OCI-LY3 (cell line): ENCODE measurements around the gene GRID1.

Experiments
- H2AFZ ChIP-seq: fragments of 200-600, 300-600 bp; shearing (Covaris generic); 2 replicates; pipeline ENCODE4 v1.6.0; 2014; ENCODE audit warnings: antibody characterized with exemption, low read depth, low read length
- H3K27ac ChIP-seq: fragments of 200-600, 300-600 bp; sonication (generic); 2 replicates; pipeline ENCODE4 v1.5.1; 2014; ENCODE audit warnings: mild to moderate bottlenecking, low read length, moderate library complexity, mixed read lengths
- H3K27me3 ChIP-seq: fragments of 200-600, 300-600 bp; sonication (generic); 2 replicates; pipeline ENCODE4 v1.6.1; 2014; ENCODE audit warnings: low read depth, low read length, mixed read lengths
- H3K36me3 ChIP-seq: fragments of 200-600, 300-600 bp; sonication (generic); replicated peaks from 2 replicates; pipeline ENCODE3; 2014; ENCODE audit warnings: low read depth, low read length, mixed read lengths
- H3K4me1 ChIP-seq: fragments of 300-600, 200-600 bp; sonication (generic); 2 replicates; pipeline ENCODE4 v1.6.1; 2014; ENCODE audit warnings: low read length, mixed read lengths
- H3K4me2 ChIP-seq: fragments of 200-600, 300-600 bp; sonication (generic); 2 replicates; pipeline ENCODE4 v1.6.1; 2014; ENCODE audit warnings: low read length, mixed read lengths
- H3K4me3 ChIP-seq: fragments of 300-600, 200-600 bp; sonication (generic); 2 replicates; pipeline ENCODE4 v1.5.1; 2014; ENCODE audit warnings: antibody characterized with exemption, mild to moderate bottlenecking, low read length, moderate library complexity
- H3K79me2 ChIP-seq: fragments of 300-600, 200-600 bp; shearing (Covaris generic); 2 replicates; pipeline ENCODE4 v1.6.1; 2014; ENCODE audit warnings: mild to moderate bottlenecking, low read length, mixed read lengths
- H3K9ac ChIP-seq: fragments of 300-600, 200-600 bp; shearing (Covaris generic); 2 replicates; pipeline ENCODE4 v1.6.0; 2014; ENCODE audit warnings: mild to moderate bottlenecking, low read length, moderate library complexity
- H3K9me3 ChIP-seq: fragments of 200-600, 300-600 bp; shearing (Covaris generic); 2 replicates; pipeline ENCODE4 v1.6.1; 2014; ENCODE audit warnings: low read length, mixed read lengths; ENCODE audit not compliant: insufficient read depth
- H4K20me1 ChIP-seq: fragments of 200-600, 300-600 bp; sonication (generic); 2 replicates; pipeline ENCODE4 v1.6.1; 2016; ENCODE audit warnings: low read length, mixed read lengths; ENCODE audit not compliant: insufficient read depth
- EZH2phosphoT487 ChIP-seq: fragments of 200-600 bp; shearing (Covaris generic); IDR thresholded peaks from 2 replicates; pipeline ENCODE4 v1.6.1; 2018; ENCODE audit warnings: antibody characterized with exemption, mixed run types, low read depth
- TF ChIP-seq, protein P1 (sequence below): fragments of 200-600, 300-600 bp; sonication (generic); IDR thresholded peaks from 2 replicates; pipeline ENCODE4 v1.5.1; 2014; ENCODE audit warnings: antibody characterized with exemption, low read length, low read depth

The GRID1 gene

DNA sequence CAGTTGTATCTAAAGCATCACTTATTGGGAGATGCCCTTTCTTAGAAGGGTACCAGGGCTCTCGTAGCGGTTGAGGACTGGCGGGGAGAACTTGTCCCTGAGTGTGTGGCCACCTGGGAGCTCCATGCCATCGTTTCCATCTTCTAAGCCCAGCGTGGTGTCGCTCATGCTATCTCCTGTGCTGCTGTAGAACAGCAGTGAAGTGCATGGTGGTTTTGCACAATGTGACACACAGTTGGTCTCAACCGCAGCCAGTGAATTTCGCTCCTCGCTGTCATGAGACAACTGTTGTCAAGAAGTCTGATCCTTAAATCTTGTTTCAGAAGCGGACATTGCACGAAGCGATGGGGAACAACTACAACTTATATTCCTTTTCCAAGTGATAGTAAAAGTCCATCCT is 283.4 kb downstream of the GRID1 start:
- H3K4me1 ChIP-seq, result no peaks in the 10 kb centered on the region
- no peak for TF ChIP-seq EZH2phosphoT487

GRCh38 chr10:86082556-86082955 is 284.0 kb downstream of the GRID1 start:
- no peak overlapping the region for H3K4me2 ChIP-seq
- H3K27ac ChIP-seq, result no peak overlapping the region
- TF ChIP-seq, protein P1, sequence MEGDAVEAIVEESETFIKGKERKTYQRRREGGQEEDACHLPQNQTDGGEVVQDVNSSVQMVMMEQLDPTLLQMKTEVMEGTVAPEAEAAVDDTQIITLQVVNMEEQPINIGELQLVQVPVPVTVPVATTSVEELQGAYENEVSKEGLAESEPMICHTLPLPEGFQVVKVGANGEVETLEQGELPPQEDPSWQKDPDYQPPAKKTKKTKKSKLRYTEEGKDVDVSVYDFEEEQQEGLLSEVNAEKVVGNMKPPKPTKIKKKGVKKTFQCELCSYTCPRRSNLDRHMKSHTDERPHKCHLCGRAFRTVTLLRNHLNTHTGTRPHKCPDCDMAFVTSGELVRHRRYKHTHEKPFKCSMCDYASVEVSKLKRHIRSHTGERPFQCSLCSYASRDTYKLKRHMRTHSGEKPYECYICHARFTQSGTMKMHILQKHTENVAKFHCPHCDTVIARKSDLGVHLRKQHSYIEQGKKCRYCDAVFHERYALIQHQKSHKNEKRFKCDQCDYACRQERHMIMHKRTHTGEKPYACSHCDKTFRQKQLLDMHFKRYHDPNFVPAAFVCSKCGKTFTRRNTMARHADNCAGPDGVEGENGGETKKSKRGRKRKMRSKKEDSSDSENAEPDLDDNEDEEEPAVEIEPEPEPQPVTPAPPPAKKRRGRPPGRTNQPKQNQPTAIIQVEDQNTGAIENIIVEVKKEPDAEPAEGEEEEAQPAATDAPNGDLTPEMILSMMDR, result no peak
- TF ChIP-seq EZH2phosphoT487, result no peak
- no peaks in the 10 kb centered on the region for H3K79me2 ChIP-seq
- H3K9ac ChIP-seq, result no peak overlapping the region
- H2AFZ ChIP-seq, result no peak overlapping the region
- no peaks in the 10 kb centered on the region for H3K4me1 ChIP-seq
- peaks cover 12% of the 10 kb centered on the region for H3K27me3 ChIP-seq
- no peak overlapping the region for H3K4me3 ChIP-seq
- no peaks in the 10 kb centered on the region for H3K36me3 ChIP-seq
- H3K9me3 ChIP-seq, result no peaks in the 10 kb centered on the region
- no peaks in the 10 kb centered on the region for H4K20me1 ChIP-seq

More for the DNA sequence above, 283.4 kb downstream of the GRID1 start:
- Histone ChIP-seq H3K9me3 (no peaks in the 10 kb centered on the region), H3K36me3 (no peaks in the 10 kb centered on the region), H2AFZ (no peak overlapping the region), H3K79me2 (no peaks in the 10 kb centered on the region), H3K27me3 (peaks cover 12% of the 10 kb centered on the region), H3K4me2 (no peak overlapping the region), H4K20me1 (no peaks in the 10 kb centered on the region), H3K9ac (no peak overlapping the region), H3K27ac (no peak overlapping the region), H3K4me3 (no peak overlapping the region)

DNA sequence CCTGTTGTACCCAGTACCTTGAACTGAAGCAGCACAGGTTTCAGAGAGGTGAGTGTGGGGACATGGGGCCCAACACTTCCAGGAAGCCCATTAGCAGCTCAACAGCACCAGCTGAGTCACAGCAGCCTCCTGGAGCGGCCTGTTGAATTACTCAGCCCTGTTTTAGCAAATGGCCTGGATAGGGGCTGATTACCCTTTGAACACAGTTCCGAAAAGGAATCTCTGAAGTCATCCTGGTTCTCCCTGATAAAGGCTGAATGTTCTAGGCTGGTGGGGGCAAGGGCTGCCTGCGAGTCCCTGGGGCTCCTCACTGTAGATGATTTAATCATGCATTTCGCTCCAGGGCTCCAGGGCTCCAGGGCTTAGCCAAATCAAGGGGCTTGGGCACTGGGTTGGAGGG is 287.5 kb downstream of the GRID1 start:
- H3K27me3 ChIP-seq, result peaks cover 12% of the 10 kb centered on the region
- no peak overlapping the region for H2AFZ ChIP-seq
- H4K20me1 ChIP-seq, result no peaks in the 10 kb centered on the region
- no peak overlapping the region for H3K4me3 ChIP-seq
- no peaks in the 10 kb centered on the region for H3K79me2 ChIP-seq
- no peaks in the 10 kb centered on the region for H3K36me3 ChIP-seq
- no peak overlapping the region for H3K9ac ChIP-seq
- no peak overlapping the region for H3K4me2 ChIP-seq
- H3K27ac ChIP-seq, result no peak overlapping the region
- TF ChIP-seq EZH2phosphoT487, result no peak
- TF ChIP-seq, protein P1, result no peak
- H3K9me3 ChIP-seq, result no peaks in the 10 kb centered on the region
- peaks cover 4% of the 10 kb centered on the region; the same call in 1 of the 2 replicates for H3K4me1 ChIP-seq

DNA sequence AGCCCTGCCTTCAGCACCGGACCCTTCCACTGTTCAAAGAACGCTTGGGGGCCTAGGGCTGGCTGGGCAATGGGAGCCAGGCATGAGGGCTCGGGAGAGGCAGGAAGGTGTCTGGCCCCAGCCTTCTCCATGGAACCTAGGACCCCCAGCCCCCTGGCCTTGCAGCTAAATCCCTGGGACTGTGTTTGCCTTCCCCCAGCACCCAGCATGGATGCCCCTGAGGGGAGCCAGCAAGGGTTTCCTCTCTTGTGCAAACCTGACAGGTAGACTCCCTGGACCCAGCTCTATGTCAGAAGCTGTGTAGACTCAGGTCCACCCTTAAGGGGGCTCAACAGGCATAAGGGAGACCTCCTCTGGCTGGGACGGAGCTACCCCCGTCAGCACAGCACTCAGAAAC is 288.0 kb downstream of the GRID1 start:
- no peaks in the 10 kb centered on the region for H3K9me3 ChIP-seq
- no peaks in the 10 kb centered on the region for H3K79me2 ChIP-seq
- no peak for TF ChIP-seq EZH2phosphoT487
- TF ChIP-seq, protein P1, result no peak
- peaks cover 8% of the 10 kb centered on the region for H3K4me1 ChIP-seq
- no peak overlapping the region for H3K9ac ChIP-seq
- H3K36me3 ChIP-seq, result no peaks in the 10 kb centered on the region
- no peak overlapping the region for H3K4me2 ChIP-seq
- no peak overlapping the region for H3K27ac ChIP-seq
- H3K27me3 ChIP-seq, result peaks cover 9% of the 10 kb centered on the region
- H3K4me3 ChIP-seq, result no peak overlapping the region
- H2AFZ ChIP-seq, result no peak overlapping the region
- no peaks in the 10 kb centered on the region for H4K20me1 ChIP-seq
